GM12872 (cell line): ENCODE results near the gene FRYL.

Experiments used
- TF ChIP-seq, protein P1 (sequence below): IDR thresholded peaks from 3 replicates; pipeline ENCODE4 v1.5.1; 2011; ENCODE audit warnings: low read depth, mild to moderate bottlenecking, low read length, moderate library complexity; ENCODE audit not compliant: insufficient read depth

FRYL gene

DNA sequence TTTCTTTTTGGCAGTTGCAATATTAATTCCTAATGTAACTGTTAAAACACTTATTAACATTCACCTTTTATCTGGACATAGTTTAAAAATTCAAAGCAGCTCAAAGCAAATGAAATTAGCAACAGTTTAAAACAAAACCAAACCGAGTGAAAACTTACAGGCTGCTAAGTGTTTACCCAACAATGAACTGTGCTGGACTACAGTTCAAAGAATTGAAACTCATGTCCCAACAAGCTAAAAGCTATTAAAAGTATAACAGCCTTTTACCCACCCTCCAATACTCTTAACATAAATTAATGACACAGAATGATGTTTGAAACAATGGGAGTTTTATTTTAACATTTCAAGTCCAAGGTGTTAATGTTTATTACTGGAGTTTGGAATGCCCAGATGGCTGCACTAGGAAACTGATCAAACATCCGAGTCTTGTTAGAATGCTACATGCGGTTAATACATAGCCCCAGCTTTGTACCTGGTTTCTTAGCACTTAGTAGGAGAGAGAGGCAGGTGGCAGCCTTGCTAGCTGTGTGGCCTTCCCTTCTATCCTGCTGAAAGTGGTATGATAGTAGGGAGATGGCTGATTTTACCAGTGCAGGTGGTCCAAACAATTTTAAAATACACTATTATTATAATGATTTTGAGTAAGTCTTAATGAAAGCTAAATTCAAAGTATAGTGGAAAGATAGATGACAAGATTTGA lies 21.1 kb upstream of the FRYL start:
- TF ChIP-seq, protein P1, sequence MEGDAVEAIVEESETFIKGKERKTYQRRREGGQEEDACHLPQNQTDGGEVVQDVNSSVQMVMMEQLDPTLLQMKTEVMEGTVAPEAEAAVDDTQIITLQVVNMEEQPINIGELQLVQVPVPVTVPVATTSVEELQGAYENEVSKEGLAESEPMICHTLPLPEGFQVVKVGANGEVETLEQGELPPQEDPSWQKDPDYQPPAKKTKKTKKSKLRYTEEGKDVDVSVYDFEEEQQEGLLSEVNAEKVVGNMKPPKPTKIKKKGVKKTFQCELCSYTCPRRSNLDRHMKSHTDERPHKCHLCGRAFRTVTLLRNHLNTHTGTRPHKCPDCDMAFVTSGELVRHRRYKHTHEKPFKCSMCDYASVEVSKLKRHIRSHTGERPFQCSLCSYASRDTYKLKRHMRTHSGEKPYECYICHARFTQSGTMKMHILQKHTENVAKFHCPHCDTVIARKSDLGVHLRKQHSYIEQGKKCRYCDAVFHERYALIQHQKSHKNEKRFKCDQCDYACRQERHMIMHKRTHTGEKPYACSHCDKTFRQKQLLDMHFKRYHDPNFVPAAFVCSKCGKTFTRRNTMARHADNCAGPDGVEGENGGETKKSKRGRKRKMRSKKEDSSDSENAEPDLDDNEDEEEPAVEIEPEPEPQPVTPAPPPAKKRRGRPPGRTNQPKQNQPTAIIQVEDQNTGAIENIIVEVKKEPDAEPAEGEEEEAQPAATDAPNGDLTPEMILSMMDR = no peak

DNA sequence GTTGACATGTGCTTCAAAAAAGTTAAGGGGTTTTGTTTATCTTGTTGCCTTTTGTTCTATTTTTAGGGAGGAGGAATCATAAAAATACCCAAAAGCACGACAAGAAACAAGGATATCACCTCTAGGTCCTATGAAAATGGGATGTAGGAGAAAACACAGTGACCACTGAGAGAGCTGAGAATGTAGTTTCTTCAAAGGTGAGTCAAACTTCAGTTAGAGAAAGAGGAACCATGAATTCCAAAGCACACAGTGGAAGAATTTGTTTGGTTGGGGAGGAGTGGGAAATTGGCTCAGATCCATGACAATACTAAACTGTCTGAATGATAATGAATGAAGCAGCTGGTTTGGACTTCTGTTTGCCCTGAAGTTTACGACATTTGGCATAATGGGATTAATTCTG lies 19.1 kb upstream of the FRYL start:
- TF ChIP-seq, protein P1 = no peak

DNA sequence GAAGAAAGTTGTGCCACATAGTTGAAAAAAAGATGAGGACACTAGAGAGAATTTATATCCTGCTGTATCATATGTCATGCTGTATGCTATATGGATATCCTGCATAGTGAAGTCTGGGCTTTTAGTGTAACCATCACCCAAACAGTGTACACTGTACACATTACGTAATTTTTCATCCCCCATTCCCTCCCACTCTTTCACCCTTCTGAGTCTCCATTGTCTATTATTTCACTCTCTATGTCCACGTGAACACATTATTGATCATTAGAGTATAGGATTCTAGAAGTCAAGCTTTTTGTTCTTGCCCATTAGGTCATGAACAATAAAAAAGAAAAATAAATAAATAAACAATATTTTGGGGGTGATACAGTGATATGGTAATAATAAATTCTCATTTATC lies 18.0 kb upstream of the FRYL start:
- TF ChIP-seq, protein P1 = no peak

DNA sequence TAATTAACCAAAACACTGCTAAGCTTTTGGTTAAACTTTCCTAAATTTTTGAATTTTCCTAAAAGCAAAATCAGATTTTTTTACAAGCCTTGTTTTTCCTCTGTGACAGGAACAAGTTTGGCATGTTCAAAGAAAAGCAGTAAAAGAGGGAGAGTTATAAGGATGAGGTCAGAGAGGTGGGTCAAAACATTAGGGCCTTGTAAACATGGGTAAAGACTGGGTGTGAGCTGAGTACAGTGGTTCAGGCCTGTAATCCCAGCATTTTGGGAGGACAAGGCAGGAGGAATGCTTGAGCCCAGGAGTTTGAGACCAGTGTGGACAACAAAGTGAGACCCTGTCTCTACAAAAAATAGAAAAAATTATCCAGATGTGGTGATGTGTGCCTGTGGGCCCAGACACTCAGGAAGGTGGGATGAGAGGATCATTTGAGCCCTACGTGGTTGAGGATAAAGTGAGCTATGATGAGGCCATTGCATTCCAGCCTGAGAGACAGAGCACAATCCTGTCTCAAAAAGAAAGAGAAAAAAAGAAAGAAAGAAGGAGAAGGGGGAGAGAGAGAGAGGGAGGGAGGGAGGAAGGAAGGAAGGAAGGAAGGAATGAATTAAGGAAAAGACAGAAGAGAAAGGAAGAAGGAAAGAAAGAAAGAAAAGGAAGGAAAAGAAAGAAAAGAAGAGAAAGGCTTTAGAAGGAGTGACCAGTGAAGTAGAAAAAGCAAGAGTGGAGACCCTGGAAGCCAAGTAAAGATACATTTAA lies 17.0 kb upstream of the FRYL start:
- TF ChIP-seq, protein P1 = no peak

DNA sequence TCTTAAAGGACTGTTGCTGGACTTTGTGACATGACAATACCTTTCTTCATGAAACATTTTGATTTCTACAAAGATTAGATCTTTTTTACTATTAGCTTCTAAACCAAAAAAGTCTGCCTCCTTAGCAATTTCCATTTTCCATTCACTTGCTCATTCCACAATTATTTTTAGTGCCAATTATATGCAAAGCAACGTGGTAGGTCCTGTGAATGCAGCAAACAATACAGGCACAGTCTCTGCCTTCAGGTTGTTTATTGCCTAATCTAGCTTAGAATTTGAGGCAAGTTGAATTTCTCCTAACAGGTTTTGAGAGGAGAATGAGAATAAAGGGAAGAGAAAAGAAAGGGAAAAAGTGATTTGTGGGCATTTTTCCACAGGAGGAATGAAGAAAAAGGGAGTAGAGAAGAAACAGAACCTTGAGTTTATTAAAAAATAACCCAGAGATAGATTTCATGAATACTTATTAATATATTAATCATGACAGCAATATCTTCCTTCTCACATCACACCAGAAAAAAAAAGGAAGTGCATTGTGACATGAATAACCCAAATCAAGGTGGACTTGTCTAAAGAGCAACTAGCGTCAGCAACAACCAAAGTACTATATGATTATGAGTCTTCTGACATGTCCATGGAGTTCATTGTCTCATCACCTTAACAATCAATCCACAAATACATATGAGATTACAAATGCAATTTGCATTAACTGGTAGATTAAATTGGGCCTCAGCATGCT lies 16.3 kb upstream of the FRYL start:
- TF ChIP-seq, protein P1 = no peak

DNA sequence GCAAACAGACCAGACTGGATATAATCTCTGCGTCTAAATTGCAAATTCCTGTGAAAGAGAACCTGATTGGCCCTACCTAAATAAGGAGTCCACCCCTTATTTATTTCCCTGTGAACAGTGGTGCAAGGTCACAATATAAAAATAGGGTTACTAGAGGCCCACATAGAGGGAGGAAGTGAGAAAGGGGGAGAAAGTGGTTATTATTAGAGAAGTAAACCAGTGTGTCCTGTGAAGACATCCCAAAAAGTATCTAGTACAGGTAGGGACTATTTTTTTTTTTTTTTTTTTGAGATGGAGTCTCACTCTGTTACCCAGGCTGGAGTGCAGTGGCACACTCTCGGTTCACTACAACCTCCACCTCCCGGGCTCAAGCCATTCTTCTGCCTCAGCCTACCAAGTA lies 15.0 kb upstream of the FRYL start:
- TF ChIP-seq, protein P1 = no peak

DNA sequence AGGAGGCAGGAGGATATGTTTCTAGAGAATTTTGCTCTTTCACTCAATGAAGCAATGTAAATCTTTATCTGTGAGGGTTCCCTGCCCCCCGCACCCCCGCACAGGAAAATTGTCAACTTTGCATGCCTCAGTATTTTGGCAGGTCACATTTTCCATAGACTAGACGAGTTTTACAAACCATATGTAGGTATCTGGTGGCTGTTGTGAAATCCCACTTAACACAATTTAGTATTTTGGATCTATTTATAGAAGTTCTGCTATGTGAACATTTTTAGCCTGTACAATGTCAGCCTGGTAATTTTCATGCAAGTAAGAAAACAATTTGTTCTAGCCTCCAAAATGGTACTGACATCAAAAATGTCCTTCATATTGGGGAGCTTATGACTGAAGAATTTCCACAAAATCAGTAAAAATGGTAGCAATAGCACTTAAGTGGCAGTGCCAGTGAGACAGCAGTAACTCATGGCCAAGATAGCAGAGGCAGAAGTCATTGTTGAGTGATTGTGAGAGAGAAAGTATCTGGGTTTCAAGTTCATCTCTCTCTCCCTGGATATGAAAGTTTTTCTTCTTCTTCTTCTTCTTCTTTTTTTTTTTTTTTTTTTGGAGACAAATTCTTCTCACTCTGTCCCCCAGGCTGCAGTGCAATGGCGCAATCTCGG lies 12.4 kb upstream of the FRYL start:
- TF ChIP-seq, protein P1 = no peak
